H54 (cell line): ENCODE data around the gene TBX1.
A peak's percentile ranks its signal among the peaks of the same experiment; 100 is the strongest.

Experiments
- DNase-seq: peaks from one replicate; pipeline ENCODE4 v3.0.0; 2011; ENCODE audit warnings: low spot score, mixed read lengths; ENCODE audit not compliant: insufficient read length
- FAIRE-seq: peaks from 3 replicates; lab custom pipeline; 2011; peaks lifted over from hg19 to GRCh38; lab: Jason Lieb, UNC
- POLR2A ChIP-seq: IDR thresholded peaks from 2 replicates; pipeline ENCODE4 v1.6.1; 2011; ENCODE audit warnings: low read depth, mild to moderate bottlenecking, low read length

Gene TBX1

DNA sequence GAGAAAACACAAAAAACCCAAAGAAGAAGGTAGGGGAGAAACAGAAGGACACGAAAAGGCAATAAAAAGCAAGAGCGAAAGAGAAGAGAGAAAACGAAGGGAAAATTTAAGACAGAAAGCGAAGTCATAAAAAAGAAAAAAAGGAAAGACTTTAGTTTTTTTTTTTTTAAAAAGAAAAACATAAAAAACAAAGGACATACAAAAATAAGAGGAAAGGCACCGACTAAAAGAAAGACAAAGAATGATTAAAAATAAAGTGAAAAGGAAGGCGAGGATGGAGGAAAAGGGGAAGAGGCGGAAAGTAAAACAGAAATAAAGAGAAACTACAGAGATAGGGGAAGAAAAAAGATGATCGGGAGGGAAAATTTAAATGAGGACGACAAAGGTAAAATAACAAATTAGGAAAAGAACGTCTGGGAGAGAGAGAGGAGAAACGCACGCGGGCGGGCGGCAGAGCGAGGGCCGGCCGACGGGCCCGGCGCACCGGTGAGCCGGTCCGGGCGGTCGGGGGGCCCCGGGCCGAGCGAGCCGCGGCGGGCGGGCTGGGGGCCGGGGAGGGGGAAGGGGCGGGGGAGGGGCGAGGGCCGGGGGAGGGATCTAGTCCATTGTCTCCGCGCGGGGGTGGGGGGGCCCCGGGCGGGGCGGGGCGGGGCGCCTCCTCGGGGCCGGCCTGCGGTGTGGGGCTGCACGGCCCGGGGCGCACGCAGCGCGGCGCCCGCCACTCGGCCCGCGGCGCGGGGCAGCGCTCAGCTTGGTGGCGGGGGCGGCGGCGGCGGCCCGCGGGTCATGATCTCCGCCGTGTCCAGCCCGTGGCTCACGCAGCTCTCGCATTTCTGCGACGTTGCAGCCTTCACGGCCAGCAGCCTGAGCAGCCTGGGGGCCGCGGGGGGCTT lies at the start of gene TBX1:
Gene TBX1, plus strand, starts transcription at position 721 of the 893 bp plus-strand sequence. Its CDS starts 66 bp downstream, at position 787.
- TF ChIP-seq POLR2A, result no peak
- FAIRE-seq (no peak), DNase-seq (no peak)

DNA sequence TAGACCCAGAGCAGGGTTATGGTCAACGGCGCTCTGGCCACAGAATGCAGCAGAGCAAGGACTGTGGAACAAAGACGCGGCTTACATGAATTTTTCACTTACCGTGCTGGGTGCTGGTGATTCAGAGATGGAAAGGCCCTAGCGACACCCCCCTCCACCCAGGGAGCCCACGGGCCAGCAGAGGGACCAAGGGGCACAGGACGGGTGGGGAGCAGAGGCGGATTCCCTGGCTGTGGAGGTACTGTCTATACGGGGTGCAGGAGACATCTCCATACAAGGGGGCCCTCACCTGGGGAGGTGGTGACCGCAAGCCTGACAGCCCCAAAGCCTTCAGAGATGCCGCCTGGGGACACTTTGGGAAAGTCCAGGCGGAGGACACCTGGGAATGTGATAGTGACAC lies 47.3 kb upstream of the TBX1 start:
- DNase-seq (no peak), FAIRE-seq (no peak)
- no peak for TF ChIP-seq POLR2A

DNA sequence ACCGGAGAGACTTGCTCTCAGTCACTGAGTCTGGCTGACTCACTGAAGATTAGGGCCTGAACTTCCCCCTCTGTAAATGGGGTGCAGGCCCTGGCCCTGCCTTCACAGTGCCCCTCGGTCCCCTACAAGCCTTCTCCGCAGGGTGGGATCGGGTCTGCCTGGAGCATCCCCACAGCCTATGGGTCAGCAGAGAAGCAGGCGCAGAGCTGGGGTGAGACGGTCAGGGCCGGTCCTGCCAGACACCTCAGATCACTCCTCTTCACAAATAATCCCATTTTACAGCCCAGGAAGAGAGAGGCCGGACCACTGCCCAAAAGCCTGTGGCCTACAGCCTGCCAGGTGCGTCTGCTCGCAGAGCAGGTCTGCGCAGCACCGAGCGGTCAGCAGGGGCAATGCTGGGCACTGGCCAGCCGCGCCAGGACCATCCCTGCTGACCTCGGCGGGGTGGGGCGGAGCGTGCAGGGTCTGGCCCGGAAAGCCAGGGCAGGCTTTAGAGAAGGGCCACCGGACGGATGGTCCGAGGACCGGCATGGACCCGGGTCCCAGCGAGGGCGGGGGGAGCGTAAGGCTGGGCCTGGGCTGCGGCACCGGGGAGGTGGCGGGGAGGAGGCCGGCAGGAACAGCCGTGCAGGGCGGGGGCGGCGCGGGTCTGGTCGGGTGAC lies 46.8 kb upstream of the TBX1 start:
- TF ChIP-seq POLR2A, result no peak
- FAIRE-seq (no peak), DNase-seq (no peak)

DNA sequence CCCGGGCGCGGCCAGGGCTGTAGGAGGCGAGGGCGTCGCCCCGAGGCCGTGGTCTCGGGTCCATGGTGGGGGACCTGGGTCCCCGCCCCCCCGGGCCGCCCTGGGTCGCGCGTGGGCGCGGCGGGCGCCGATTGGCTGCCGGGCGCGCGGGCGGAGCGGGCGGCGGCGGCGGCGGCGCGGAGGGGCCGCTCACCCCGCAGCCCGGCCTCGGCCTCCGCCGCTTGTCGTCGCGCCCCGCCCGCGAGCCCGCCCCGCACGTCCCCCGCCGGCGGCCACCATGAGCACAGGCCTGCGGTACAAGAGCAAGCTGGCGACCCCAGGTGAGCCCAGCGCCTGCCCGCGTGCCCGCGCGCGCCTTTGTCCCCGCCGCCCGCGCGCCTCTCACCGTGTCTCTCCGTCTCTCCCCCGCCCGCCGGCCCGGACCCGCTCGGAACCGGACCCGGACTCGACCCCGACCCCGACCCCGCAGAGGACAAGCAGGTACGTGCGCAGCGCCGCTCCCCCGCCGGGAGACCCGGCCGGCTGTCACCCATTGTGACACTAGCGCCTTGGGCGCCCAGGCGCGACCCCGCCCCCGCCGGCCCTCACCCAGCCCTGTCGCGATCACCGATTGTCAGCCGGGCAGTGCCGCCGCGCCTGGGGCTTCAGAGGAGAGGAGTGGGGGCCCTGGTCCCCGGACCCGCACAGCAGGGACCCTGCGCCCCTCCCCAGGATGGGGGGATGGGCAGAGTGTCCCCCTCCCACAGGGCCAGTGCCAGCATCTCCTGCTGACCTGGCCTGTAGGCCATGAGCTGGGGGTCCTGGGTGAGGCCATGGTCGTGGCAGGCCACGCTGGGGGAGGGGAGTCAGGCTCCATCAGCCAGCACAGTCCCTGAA lies 46.0 kb upstream of the TBX1 start, which contains the start of gene SEPTIN5:
Gene SEPTIN5, plus strand, starts transcription at position 192 of the 876 bp plus-strand sequence. Its CDS starts 86 bp downstream, at position 278.
- no peak for TF ChIP-seq POLR2A
- FAIRE-seq (no peak), DNase-seq (no peak)

DNA sequence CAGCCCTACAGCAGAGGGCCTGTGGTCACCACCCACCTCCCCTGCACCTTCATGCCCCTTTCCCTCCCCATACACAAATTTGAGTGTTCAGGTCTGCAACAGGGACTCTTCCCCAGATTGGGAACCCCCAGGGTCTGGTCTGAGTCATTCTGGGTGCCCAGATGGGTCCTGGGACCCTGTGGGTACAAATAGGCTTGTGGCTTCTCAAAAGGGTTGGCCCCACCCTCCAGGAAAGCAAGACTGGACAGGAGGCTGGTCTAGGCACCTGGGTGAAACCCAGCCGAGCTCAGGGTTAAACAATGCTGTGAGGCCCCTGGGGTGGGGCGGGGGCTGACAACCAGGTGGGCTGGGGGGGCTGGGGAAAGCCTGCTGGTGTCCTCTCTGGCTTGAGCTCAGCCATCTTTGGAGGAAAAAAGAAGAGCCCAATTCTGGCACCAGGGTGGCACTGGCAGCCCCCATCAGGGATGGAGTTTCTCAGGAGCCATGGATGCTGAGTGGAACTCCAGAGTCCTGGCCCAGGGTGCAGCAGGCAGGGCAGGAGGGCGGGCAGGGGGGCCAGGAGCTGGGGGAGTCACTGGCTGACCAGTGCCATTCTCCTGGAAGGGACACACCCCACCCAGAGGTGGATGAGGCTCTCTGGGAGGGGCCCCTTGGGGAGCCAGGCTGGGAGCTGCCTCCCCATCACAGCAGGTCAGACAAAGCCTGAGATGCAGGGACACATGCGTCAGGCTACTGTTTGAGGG lies 45.2 kb upstream of the TBX1 start:
- FAIRE-seq, result no peak
- no peak for DNase-seq
- no peak for TF ChIP-seq POLR2A

DNA sequence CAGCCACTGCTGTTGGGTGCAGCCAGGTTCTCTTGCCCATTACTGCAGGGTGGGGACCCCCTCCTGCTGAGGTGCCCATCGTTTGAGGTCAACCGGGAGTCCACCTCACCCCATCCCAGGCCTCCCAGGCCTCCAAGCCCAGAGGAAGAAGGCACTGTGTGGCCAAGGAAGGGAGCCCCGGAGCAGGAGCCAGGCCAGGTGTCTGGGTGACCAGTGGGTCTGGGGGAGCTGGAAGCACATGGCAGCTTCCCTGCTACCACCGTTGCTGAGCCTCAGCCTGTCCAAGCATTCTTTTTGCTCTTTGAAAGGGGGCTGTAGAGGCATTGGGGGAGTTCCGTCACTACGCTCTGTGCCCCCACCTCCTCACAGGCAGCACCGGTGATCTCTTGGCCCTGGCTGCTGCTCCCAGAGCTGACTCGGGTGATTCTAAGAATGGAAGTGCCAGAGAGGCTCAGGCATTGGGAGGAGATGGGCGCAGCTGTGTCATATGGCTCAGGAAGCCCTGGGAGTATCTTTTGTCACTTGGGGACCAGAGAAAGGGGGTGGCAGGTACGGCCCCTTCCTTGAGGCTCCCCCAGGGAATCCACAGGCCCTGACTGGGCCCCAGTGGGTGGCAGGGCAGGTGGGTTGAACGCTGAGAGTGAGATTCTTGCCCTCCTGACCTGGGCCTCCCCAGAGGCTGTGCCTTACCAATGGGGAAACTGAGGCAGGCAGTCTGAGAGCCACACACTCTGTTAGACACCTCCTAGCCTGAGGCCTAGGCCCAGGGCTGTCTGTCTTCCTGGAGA lies 44.3 kb upstream of the TBX1 start:
- FAIRE-seq, result no peak
- no peak for DNase-seq
- TF ChIP-seq POLR2A, result no peak

DNA sequence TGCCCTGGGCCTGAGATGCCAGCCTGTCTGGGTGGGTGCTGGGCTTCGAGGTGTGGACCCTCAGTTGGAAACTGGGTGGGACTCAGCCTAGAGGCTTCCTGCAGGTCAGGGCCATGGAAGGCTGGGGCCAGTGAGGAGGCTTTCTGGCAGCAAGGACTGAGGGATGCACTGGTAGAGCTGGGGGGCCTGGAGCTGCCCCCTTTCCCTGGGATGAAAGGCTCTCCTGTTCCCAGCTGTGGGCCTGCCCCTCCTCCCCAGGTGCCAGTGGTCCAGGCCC lies 43.8 kb upstream of the TBX1 start:
- DNase-seq, result no peak
- no peak for TF ChIP-seq POLR2A
- no peak for FAIRE-seq

DNA sequence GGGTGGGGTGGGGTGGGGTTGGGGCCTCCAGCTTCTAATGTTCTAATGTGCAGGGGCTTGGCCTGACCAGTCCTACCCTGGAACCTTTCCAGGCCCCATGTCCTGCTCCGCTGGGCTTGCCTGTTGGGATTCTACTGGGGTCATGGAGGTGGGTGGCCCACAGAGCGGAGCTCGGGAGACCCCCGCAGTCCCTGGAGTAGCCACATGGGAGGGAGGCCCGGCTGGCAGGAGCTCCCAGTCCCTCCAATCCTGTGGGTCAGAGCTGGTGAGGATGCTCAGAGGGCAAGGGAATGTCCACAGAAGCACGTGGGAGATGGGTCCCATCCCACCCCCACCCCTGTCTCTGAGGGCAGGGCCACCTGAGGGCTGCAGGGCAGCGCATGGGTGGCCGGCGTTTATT lies 43.4 kb upstream of the TBX1 start:
- FAIRE-seq (no peak), DNase-seq (no peak)
- no peak for TF ChIP-seq POLR2A

DNA sequence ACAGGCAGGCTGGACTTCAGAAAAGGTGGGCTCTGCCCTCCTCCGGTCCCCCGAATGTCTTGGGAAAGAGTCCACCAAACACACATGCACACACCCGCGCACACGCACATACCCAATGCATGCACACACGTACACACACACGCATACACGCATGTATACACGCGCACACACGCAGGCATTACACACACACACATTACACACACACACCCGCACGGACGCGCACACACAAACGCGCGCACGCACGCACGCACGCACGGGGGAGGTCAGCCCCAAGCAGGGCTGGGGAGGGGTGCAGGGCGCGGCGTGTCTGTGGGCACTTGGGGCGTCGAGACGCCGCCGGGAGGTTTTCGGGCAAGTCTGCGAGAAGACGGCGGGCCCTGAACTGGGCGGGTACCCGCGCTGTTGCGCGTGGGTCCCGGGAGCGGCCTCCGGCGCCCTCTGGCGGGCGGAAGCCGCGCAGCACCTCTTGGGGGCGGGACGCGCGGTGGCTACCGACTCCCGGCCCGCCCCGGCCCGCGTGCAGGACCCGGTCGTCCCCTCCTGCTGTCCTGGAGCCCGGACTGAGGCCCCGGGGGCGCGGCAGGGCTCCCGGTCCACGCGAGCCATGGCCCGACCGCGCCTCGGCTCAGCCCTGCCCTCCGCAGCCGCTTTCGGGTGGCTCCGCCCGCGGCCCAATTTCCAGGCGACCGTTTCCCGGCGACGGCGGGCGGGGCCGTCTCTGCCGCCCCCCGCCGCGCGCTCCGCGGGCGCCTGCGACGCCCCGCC lies 42.7 kb upstream of the TBX1 start:
- DNase-seq (peak; percentile 81), FAIRE-seq (no peak)
- TF ChIP-seq POLR2A, result no peak

DNA sequence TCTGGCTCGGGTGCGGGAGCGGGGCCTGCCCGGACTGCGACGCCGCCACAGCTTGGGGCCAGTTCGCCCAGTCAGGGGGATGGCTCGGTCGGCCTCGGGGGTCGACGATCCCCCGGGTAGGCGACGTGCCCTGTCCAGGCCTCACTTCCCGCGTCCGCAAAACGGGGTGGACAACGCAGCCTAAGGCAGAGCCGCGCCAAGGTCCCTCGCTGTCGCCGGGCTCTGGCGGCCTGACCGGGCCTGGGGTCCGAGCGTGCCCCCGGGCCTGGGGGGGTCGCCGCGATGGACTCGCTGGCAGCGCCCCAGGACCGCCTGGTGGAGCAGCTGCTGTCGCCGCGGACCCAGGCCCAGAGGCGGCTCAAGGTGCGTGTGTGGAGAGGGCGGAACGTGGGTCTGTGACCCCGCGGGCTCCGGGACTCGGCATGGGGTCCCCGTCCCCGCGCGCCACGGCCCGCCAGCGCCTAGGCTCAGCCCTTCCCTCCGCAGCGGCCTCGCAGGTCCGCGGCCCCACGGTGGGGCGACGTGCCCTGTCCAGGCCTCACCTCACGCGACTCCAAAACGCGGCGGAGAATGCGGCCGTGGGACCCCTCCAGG lies 42.0 kb upstream of the TBX1 start:
- peak; percentile 58 for TF ChIP-seq POLR2A
- FAIRE-seq, result no peak

DNA sequence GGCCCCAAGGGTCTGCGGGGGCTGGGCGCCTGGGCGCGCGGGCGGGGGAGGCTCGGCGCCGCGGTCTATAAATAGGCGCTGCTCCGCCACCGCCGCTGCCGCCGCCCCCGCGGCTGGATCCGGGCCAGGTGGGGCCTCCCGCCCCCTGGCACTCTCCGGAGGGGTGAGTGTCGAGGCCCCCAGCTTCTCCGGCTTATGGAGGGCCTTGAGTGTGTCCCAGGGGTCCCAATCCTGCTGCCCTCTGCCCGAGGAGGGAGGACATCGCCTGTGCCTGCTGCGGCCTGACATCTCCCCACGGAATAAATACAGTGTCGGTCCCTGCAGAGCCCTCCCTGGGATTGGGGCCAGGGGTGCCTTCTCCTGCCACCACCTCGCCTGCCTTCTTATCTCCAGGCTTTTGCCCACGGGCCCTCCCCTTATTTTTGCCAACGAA lies 41.5 kb upstream of the TBX1 start:
- no peak for TF ChIP-seq POLR2A
- no peak for FAIRE-seq
- no peak for DNase-seq

More for the DNA sequence above, 42.0 kb upstream of the TBX1 start:
- DNase-seq, result no peak

DNA sequence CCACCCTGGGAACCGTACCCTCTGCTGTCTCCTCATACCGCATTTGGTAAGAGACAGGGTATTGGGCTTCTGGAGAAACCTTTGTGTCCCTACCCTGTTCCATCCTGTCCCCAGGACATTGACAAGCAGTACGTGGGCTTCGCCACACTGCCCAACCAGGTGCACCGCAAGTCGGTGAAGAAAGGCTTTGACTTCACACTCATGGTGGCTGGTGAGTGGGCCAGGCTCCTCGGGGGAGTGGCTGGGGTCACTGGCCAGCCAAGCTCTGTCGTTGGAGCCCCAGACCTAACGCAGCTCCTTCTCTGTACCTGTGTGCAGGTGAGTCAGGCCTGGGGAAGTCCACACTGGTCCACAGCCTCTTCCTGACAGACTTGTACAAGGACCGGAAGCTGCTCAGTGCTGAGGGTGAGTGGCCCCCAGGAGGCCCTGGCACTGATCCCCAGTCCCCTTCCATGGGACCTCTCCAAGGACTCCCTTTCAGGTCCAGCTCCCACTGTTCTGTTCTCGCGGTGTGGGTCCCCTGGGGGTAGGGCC lies 41.0 kb upstream of the TBX1 start:
- no peak for FAIRE-seq
- TF ChIP-seq POLR2A, result no peak
- DNase-seq, result no peak
